ENCODE results near the gene AHNAK2. TPM values are rescaled to one million over a fixed set of nuclear protein-coding genes. Genes with fewer than 3 reads are reported as not detected.
"Not testable (repeated sequence)": the region's sequence is repeated elsewhere in the genome, so short reads cannot be mapped to it uniquely, and the experiment has no call there.

The AHNAK2 gene
- total and polyA plus RNA-seq, 2 donors (not counting 1 experiment from before 2014, with no cell fraction given), result 6.6 to 106 TPM

- H3K79me2 ChIP-seq (ENCODE audit: control insufficient read depth, insufficient read depth, low read length); H3K4me3 ChIP-seq (replicated peaks in 1 of 4; ENCODE audit: control extremely low read depth in 1 of 4, insufficient read depth in 1 of 4, low read depth in 3 of 4, low read length in 4 of 4); H2AFZ ChIP-seq (ENCODE audit: low read length); H3K27me3 ChIP-seq (ENCODE audit: control insufficient read depth, insufficient read depth, low read length); H3K9ac ChIP-seq (ENCODE audit: insufficient read depth, low read length); H3K9me3 ChIP-seq (ENCODE audit: control insufficient read depth, insufficient read depth, low read depth, low read length); H3K4me2 ChIP-seq (ENCODE audit: extremely low read depth, insufficient read depth, low read length); H3K4me1 ChIP-seq (ENCODE audit: control insufficient read depth, extremely low read depth, insufficient read depth, low read length); H3K36me3 ChIP-seq (ENCODE audit: control insufficient read depth, insufficient read depth, low read length); H4K20me1 ChIP-seq (ENCODE audit: control insufficient read depth, extremely low read depth, insufficient read depth, low read length); H3K27ac ChIP-seq (ENCODE audit: insufficient read depth, low read length); DNase-seq (ENCODE audit: low read depth in 2 of 2): not testable (repeated sequence)
Observed at GRCh38 chr14:104904650-104905578, 73.3 kb downstream of the AHNAK2 start.

- Histone ChIP-seq H3K27me3 (ENCODE audit: control insufficient read depth, insufficient read depth, low read length) (peaks cover 2% of the 10 kb centered on the region), H3K9me3 (ENCODE audit: control insufficient read depth, insufficient read depth, low read depth, low read length) (no peaks in the 10 kb centered on the region), H3K4me2 (ENCODE audit: extremely low read depth, insufficient read depth, low read length) (no peak overlapping the region), H3K36me3 (ENCODE audit: control insufficient read depth, insufficient read depth, low read length) (no peaks in the 10 kb centered on the region), H2AFZ (ENCODE audit: low read length) (no peak overlapping the region), H3K4me1 (ENCODE audit: control insufficient read depth, extremely low read depth, insufficient read depth, low read length) (no peaks in the 10 kb centered on the region), H3K9ac (ENCODE audit: insufficient read depth, low read length) (no peak overlapping the region), H4K20me1 (ENCODE audit: control insufficient read depth, extremely low read depth, insufficient read depth, low read length) (no peaks in the 10 kb centered on the region), H3K27ac (ENCODE audit: insufficient read depth, low read length) (no peak overlapping the region), H3K4me3 (replicated peaks in 1 of 4; ENCODE audit: control extremely low read depth in 1 of 4, insufficient read depth in 1 of 4, low read depth in 3 of 4, low read length in 4 of 4) (no peak overlapping the region), H3K79me2 (ENCODE audit: control insufficient read depth, insufficient read depth, low read length) (no peaks in the 10 kb centered on the region)
- no peak for DNase-seq (ENCODE audit: low read depth in 2 of 2)
- TF ChIP-seq EZH2 (IDR thresholded peaks at IDR 0.05; ENCODE audit: low read length, missing control alignments), result no peak
Observed at GRCh38 chr14:104903990-104904389, 74.2 kb downstream of the AHNAK2 start.

DNA sequence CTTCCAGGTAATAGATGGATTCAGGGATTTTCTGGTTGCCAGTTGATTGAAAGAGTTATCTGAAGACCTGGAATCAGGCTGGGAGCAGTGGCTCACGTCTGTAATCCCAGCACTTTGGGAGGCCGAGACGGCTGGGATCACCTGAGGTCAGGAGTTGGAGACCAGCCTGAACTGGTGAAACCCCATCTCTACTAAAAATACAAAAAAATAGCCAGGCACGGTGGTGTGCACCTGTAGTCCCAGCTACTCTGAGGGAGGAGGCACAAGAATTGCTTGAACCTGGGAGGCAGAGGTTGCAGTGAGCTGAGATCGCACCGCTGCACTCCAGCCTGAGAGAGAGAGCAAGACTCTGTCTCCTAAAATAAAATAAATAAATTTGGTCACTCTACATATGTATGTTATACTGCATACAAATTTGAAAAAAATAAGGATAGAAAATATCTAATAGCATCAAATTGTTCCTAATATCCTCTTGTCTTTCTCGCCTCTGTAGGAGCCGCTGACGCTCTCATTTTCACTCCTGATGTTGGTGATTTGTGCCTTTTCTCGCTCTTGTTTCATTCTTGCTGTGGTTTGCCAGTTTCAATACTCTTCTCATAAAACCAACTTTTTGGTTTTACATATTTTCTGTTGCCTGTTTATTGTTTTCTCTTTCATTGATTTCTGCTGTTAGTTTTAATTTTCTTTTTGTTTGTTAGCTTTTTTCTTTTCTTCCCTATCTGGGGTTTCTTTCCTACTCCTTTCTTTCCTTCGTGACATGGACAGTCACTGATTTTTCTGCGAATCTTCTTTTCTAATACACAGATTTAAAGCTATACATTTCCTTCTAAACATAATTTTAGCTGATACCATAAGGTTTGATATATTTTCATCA is 77.3 kb downstream of the AHNAK2 start:
- Histone ChIP-seq H3K4me2 (ENCODE audit: extremely low read depth, insufficient read depth, low read length) (no peak overlapping the region), H3K79me2 (ENCODE audit: control insufficient read depth, insufficient read depth, low read length) (no peaks in the 10 kb centered on the region), H3K9ac (ENCODE audit: insufficient read depth, low read length) (no peak overlapping the region), H3K4me3 (replicated peaks in 1 of 4; ENCODE audit: control extremely low read depth in 1 of 4, insufficient read depth in 1 of 4, low read depth in 3 of 4, low read length in 4 of 4) (no peak overlapping the region), H3K4me1 (ENCODE audit: control insufficient read depth, extremely low read depth, insufficient read depth, low read length) (no peaks in the 10 kb centered on the region), H3K27me3 (ENCODE audit: control insufficient read depth, insufficient read depth, low read length) (no peaks in the 10 kb centered on the region), H3K27ac (ENCODE audit: insufficient read depth, low read length) (no peak overlapping the region), H3K9me3 (ENCODE audit: control insufficient read depth, insufficient read depth, low read depth, low read length) (no peaks in the 10 kb centered on the region), H4K20me1 (ENCODE audit: control insufficient read depth, extremely low read depth, insufficient read depth, low read length) (no peaks in the 10 kb centered on the region), H3K36me3 (ENCODE audit: control insufficient read depth, insufficient read depth, low read length) (no peaks in the 10 kb centered on the region), H2AFZ (ENCODE audit: low read length) (no peak overlapping the region)
- TF ChIP-seq CTCF (conservative IDR thresholded peaks at IDR 0.05 in 1 of 2, IDR thresholded peaks at IDR 0.05 in 1 of 2; ENCODE audit: low read depth in 1 of 2, low read length in 2 of 2) (no peak), EZH2 (IDR thresholded peaks at IDR 0.05; ENCODE audit: low read length, missing control alignments) (no peak)
- no peak for DNase-seq (ENCODE audit: low read depth in 2 of 2)

All from fibroblast of lung (primary cell).